GM19023 (cell line): ENCODE results near the gene PPM1H.
"Not testable (repeated sequence)": the region's sequence is repeated elsewhere in the genome, so short reads cannot be mapped to it uniquely, and the experiment has no call there.

Experiments used
- ATAC-seq: cut with Tn5 transposase; IDR thresholded peaks from one replicate; pipeline ENCODE4 v1.9.1; 2021; ENCODE audit warnings: mild to moderate bottlenecking, moderate library complexity; ENCODE audit not compliant: unreplicated experiment

The PPM1H gene

DNA sequence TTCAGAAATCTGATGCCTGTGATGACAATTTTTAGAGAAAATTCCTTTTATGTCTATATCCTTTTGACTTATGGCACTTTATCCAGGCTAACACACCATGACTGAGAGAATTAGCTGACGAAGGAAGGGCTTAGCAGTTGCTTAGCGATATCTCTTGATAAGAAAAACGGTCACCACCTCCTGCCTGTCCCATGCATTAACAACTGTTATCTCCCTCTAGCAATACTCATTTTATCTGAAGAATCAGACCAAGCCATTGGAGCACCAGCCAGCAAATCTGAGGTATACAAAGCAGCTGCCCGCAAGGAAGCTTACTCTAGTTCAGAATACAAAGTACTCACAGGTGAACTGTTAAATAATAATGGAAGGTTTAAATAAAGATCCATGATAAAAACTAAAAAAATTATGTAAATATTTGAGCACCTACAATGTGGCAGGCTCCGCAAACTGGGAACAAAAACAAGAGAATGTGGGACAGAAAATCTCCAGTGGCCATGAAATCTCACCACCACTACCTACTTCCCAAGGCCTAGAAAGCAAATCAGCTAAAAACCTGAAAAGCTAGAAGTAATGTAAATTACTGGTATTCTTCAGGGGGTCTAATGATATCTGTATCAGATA is 24.3 kb downstream of the PPM1H start:
- ATAC-seq: no peak

DNA sequence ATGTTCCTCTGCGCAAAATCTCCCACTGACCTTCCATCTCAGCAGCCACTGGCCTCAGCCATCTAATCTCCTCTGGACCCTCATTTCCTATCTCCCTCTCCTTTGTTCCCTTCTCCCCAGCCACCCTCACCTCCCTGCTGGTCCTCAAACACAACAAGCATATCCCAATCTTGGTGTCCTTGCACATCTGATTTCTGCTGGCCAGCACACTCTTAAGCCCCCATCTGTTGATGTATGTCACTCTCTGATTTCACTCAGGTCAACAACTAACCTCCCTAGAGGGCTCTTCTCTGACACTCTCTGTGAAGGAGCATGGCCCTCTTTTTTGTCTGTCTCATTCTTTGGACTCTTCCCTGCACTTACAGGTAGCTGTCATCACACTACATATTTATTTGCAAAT is 25.6 kb downstream of the PPM1H start:
- ATAC-seq: no peak

DNA sequence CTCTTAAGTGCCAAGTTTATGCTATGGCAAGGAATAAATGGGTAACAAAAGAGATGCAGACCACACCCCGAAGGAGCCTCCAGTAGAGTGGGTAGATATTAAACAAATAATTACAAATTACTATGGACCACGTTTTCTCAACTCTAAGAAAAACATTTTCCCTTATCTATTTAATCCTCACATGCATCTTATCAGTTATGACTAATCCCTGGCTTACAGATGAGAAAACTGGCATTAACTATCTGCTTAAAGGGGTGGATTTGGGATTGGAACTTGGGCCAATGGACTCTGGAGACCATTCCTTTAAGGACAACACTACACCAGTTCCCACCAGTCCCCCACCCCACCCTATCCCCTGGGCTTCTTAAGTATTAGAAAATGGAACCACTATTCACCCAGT is 26.3 kb downstream of the PPM1H start:
- no peak for ATAC-seq

DNA sequence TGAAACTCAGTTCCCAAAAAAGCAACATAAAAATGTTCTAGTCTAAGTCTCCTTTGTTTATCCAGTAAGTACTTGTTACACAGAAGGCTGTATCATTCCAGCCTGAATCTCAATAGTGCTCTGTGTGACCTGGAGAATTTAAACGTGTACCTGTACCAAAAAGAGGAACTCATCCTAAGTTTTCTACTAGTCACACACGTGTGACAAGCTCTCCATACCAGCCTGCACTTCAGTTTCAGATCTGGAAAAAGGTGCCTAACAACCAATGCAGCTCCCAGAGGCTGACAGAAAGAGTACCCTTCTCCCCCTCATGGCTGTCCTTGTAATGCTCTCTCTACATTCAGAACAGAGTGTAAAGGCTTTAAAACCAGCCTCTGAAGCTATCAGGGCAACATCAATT is 27.4 kb downstream of the PPM1H start:
- ATAC-seq: no peak

DNA sequence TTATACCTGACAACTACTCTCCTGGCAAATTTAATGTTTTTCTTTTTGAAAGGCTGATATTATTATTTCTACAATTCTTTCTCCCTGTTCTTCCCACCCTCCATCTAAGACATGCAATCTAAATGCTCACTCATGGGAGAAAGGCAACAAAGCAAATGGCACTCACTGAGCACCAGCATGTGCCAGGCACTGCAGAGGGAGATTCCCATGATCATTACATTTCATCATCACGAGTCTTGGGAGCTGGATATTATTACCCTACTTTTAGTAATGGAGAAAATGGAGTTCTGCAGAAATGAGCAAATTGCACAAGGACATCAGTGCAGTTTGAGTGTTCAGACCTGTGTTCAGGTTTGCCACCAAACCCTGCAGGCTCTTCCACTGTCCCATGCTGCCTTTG is 27.9 kb downstream of the PPM1H start:
- ATAC-seq: no peak

DNA sequence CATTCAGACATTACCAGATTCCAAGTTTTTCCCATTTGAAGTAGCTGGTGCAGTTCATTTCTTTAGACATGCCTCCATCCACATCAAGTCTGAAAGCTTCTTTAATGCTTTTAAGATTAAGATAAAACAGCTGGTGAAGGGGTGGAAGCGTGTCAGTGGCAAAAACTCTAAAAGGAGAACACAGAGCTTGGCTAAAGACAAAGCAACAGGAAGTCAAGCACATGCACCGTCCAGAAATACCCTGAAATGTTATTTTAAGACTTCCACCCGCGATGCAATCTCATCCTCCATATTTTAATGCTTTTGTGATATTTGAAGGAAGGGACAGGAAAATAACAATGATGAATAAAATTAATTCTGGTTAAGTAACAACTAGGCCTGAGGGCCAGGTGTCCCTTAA is 31.8 kb downstream of the PPM1H start:
- ATAC-seq: no peak

DNA sequence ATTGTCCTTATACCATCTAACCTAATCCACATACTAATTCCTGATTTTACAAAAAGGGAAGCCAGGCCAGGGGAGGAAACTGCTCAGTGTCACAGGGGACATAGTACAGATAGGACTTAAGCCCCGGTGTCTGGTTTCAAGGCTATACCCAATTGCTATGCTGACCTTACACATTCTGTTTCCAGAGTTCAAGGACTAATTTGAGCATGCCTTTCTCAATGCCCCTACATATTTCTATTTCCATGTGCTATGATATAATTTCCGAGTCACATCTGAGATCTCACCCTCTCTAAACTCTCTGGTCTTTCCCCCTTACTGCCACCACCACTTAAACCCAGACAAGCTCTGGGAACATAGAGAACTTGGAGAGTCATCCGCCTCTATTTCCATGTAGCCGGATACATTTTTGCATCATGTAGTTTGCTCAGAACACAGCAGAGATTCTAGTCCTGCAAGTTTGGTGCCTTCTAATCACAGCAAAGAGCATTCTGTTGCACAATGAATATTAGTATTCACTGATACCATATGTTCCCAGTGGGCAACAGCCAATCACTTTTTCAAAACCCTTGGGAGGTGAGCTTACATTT is 34.2 kb downstream of the PPM1H start:
- ATAC-seq: no peak

DNA sequence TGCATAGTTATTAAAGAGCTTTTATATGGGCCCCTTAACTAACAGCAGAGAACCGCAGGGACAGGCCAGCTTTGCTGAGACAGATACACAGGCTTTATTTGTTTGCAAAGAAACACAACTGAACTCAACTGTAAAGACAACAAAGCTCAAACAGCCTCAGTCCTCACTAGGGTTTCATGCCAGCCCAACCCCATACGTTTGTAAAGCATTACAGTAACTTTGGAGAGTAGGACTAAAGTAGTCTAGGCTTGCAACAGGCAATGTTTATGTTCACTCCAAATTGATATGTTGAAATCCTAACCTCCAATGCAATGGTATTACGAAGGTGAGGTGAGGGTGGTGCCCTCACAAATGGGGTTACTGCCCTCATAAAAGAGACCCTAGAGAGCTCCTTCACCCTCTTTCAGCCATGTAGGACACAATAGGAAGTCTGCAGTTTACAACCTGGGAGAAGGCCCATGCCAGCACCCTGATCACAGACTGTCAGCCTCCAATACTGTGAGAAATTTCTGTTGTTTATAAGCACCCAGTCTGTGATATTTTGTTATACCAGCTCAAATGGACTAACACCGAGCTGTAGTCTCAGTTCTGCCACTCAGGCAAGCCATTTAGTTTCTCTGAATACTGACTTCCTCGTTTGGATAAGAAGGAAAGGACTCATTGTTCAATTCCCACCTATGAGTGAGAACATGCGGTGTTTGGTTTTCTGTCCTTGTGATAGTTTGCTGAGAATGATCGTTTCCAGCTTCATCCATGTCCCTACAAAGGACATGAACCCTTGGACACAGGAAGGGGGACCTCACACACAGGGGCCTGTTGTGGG is 35.2 kb downstream of the PPM1H start:
- ATAC-seq: no peak

DNA sequence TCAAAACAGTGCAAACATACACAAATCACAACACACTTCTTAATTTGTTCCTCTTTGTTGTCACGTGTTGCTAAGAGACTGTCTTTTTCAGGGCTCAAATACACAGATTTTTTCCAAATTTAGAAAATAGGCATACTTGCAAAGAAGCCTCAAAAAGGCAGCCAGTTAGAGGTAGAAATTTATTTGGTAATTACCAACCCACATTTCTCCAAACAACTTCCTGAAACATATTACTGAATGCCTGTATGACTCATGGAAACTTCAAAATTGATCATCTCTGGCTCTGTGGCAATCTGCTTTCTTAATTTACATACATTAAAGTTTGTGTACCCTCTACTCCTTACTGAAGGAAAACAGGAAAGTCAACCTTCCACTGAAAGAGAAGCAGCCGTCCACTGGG is 36.4 kb downstream of the PPM1H start:
- ATAC-seq: no peak

DNA sequence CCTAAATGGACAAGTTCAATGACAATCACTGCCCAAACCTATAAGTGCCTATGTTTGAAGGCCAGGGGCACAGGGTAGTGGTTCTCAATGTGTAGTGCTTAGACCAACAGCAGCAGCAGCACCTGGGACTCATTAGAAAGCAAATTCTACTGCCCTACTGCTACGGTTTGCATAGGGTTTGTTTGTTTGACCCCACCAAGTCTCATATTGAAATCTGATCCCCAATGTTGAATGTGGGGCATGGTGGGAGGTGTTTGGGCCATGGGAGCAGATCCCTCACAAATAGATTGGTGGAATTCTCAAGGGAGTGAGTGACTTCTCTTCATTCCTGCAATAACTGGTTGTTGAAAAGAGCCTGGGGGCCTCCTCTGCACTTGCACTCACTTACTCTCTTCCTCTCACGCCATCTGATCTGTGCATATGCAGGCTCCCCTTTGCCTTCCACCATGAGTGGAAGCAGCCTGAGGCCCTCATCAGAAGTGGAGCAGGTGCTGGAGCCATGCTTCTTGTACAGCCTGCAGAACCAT is 39.5 kb downstream of the PPM1H start:
- no peak for ATAC-seq

DNA sequence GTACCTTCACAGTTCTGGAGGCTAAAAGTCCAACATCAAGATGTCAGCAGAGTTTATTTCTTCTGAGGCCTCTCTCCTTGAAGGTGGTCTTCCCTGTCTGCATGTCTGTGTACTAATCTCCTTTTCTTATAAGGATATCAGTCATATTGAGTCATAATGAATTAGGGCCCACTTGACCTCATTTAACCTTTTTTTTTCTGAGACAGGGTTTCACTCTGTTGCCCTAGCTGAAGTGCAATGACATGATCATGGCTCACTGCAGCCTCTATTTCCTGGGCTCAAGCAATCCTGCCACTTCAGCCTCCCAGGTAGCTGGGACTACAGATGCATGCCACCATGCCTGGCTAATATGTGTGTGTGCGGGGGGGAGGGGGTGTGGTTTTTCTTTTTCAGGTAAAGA is 41.7 kb downstream of the PPM1H start:
- no peak for ATAC-seq

DNA sequence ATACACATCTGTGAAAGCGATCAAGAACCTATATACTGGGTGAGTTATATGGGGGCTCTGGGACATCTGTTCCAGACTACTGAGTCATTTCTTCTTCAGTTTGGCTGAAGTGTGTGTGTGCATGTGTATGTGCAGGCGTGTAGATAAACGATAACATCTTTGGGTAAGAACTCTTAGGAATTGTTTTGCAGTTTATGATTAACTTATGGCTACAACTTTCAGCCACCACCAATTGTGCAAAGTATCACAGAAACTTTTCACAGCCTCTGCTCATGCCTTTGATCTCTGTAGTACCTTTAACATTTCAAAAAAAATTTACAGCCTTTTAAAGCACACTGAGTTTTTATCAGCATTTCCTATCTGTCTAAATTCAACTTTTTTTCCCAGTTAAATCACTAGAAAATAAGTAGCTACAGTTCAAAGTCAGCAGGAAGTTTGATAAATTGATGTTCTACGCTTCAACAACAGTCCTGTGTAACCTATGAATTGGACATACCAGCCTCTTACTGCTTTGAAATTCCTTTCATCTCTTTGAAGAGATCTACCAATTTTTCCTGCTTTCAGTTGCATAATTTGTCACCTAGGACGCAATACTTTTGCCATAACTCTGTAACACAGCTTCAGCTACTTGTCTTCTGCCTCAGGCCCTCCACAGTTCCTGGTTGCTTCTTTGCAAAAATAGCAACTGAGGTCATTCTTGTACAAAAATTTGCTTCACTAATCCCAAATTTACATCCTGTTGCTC is 43.0 kb downstream of the PPM1H start:
- no peak for ATAC-seq

DNA sequence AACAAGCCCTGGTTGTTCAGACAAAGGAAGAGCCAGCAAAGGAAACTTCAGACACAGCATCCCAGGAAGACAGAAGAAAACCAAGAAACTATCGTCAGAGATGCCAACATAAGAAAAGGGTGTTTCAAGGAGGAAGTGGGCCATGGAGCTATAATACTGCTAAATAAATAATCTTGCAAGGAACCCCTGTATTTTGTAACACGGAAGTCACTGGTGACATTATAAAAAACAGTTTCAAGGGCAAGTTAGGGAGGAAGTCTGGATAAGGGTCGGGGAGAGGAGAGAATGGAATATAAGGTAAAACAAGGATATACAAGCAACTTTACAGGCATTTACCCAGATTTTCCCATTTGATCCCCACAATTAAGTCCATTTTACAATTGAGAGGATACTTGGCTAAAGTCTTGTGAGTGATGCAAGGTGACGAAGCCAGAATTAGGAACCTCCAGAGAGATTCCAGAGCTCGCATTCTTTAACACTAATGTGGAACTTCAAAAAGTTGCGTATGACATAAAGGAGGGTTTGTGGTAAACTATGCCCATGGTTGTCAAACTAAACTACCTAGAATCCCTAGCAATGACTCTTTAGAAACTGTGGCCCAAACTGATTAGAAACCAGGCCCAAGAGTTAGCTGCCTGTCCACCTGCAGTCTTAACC is 46.4 kb downstream of the PPM1H start:
- ATAC-seq: no peak

DNA sequence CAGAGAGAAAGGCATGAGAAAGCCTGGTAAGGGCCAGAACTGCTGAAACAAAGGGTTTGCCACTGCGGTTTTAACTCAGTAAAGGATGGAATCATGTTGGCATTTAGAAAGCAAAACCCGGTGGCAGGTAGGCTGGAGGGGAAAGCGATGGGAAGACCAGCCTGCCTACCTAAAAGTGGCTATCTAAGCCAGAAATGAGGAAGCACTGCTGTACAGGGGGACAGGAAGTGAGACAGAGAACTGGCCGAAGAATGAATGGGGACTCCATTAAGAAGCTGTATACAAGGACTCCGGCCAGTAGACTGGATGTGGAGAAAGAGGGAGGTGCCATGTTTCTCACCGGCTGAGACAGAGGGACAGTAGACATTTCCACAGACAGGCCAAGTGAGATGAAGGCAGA is 48.2 kb downstream of the PPM1H start:
- ATAC-seq: no peak

DNA sequence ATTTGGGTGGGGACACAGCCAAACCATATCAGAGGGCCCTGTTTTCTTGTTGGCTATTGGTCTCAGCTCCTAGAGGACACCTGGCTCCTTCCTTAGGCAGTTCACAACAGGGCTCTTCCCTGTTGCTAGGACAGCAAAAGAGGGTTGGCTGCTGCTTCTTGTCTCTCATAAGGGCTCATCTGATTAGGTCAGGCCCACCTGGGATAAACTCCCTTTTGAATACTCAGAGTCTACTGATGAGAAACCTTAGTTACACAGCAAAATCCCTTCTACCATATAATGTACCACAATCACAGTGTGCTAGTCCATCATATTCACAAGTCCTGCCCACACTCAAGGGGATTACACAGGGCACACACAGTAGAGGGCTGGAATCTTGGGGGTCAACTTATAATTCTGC is 49.7 kb downstream of the PPM1H start:
- no peak for ATAC-seq

DNA sequence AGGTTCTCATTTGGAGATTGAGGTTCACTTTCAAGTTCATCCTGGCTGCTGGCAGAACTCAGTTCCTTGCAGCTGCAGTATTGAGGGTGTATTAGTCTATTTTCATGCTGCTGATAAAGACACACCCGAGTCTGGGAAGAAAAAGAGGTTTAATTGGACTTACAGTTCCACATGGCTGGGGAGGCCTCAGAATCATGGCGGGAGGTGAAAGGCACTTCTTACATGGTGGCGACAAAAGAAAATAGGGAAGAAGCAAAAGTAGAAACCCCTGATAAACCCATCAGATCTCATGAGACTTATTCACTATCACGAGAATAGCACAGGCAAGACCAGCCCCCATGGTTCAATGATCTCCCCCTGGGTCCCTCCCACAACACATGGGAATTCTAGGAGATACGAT is 50.1 kb downstream of the PPM1H start:
- not testable (repeated sequence) for ATAC-seq

DNA sequence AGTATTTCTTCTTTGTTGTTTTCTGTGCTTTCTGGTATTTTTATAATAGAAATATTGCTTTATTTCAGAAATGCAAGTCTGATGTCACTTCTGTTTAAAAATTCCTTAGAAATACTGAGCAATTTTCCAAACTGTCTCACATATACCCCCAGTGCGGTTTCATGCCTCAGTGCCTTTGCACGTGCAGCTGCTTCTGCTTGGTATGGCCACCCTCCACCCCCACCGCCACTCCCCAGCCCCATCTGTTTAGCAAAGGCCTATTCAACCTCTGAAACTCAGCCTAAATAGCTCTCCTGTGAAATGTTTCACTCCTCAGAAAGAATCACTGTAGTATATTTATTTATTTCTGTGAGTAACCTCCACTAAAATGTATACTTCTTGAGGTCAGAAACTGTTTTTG is 52.3 kb downstream of the PPM1H start:
- ATAC-seq: no peak

DNA sequence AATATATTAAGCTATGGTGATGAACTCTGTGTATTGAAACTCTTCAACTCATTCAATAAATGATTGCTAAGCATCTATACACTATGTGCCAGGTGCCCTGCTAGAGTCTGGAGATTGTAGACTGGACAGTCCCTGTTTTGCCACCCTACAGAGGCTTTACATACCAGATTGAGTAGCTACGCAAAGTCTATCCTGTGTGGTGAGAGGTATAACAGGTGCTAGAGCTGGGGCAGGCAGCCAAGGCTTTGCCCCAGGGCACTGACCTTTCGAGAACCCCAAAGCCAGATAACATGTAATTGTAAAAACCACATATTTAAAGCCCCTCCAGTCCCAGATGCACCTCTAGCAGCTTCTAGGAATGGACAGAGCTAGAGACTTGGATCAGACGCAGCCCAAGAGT is 52.8 kb downstream of the PPM1H start:
- ATAC-seq: no peak

DNA sequence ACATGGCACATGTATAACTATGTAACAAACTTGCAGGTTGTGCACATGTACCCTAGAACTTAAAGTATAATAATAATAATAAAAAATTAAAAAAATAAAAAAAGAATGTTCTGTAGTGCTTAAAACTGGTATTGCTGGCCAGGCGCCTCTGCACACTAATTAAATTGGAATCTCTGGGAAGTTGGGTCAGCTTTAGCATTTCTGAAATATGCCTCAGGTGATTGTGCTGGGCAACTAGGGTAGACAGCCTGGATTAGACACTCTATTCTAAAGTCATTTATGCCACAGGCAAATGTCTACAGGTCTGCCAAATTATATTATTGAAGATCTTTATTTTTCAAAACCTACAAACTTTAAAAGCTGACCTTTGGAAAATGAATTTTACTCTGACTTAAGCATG is 55.3 kb downstream of the PPM1H start:
- no peak for ATAC-seq

DNA sequence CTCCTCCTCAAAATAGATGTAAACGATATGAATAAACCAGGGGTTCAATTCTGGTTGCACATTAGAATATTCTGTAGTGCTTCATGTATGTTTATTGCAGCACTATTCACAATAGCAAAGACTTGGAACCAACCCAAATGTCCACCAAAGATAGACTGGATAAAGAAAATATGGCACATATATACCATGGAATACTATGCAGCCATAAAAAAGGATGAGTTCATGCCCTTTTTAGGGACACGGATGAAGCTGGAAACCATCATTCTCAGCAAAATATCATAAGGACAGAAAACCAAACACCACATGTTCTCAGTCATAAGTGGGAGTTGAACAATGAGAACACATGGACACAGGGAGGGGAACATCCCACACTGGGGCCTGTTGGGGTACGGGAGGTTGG is 55.7 kb downstream of the PPM1H start:
- not testable (repeated sequence) for ATAC-seq

DNA sequence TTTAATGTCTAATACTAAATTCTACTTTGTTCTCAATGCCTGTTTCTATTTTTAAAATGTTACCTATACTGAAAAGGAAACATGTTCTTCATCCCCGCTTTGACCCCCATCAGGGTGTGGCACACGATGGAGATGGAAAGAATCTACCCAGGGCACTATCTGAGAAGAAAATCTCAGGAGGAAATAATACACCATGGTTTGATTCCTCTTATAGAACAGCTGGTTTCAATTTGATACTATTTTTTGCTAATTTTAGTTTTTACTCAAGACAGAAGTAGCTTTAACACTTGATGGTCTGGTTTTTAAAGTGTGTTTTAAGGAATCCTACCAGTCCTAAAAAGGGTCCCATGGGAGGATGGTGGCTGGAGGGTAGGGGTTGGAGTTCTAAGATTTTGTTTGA is 56.7 kb downstream of the PPM1H start:
- ATAC-seq: no peak
